ENCODE measurements around the gene RETREG3.
"Not testable (repeated sequence)": the region's sequence is repeated elsewhere in the genome, so short reads cannot be mapped to it uniquely, and the experiment has no call there.

RETREG3 gene

DNA sequence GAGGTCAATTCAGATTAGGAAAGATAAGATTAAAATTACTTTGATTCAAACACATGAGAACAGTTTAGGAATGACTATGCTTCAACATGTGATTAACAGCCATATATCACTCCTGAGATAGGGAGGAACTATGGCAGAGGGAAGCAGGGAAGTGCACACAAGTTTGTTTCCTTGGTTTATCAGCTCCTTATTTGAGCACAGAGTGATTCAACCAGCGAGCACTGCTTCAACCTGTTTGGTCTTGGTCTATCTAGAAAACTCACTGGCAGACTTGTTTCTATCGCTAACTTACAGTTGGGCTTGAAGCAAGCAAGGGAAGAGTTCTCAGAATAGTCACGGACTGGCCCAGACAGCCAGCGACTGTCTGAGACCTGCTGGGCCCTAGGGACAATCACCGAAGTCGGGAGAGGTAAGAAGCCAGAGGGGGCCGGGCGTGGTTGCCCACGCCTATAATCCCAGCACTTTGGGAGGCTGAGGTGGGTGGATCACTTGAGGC lies 23.8 kb upstream of the RETREG3 start:
- Histone ChIP-seq H3K9ac (ENCODE audit: low read length) (no peak overlapping the region), H3F3A (ENCODE audit: insufficient read depth, low read length) (no peaks in the 10 kb centered on the region), H3K4me1 (ENCODE audit: insufficient read depth, low read length, severe bottlenecking) (no peaks in the 10 kb centered on the region), H3K79me2 (ENCODE audit: insufficient read depth, low read length) (no peaks in the 10 kb centered on the region), H3K4me3 (ENCODE audit: low read depth, low read length, poor library complexity, severe bottlenecking) (no peak overlapping the region), H3K27ac (ENCODE audit: low read depth, low read length, poor library complexity, severe bottlenecking) (no peak overlapping the region), H3K27me3 (ENCODE audit: insufficient read depth, low read length) (peaks cover 3% of the 10 kb centered on the region; the same call in 1 of the 2 replicates), H3K9me2 (ENCODE audit: low read depth, low read length) (no peaks in the 10 kb centered on the region), H3K36me3 (ENCODE audit: insufficient read depth, low read length) (no peaks in the 10 kb centered on the region), H2AFZ (ENCODE audit: low read length) (no peak overlapping the region), H3K4me2 (ENCODE audit: low read length) (no peak overlapping the region), H4K20me1 (ENCODE audit: insufficient read depth, low read length) (no peaks in the 10 kb centered on the region), H3K9me3 (ENCODE audit: low read length) (no peaks in the 10 kb centered on the region)
- TF ChIP-seq, protein P1, sequence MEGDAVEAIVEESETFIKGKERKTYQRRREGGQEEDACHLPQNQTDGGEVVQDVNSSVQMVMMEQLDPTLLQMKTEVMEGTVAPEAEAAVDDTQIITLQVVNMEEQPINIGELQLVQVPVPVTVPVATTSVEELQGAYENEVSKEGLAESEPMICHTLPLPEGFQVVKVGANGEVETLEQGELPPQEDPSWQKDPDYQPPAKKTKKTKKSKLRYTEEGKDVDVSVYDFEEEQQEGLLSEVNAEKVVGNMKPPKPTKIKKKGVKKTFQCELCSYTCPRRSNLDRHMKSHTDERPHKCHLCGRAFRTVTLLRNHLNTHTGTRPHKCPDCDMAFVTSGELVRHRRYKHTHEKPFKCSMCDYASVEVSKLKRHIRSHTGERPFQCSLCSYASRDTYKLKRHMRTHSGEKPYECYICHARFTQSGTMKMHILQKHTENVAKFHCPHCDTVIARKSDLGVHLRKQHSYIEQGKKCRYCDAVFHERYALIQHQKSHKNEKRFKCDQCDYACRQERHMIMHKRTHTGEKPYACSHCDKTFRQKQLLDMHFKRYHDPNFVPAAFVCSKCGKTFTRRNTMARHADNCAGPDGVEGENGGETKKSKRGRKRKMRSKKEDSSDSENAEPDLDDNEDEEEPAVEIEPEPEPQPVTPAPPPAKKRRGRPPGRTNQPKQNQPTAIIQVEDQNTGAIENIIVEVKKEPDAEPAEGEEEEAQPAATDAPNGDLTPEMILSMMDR (IDR thresholded peaks at IDR 0.05; ENCODE audit: low read length), result no peak
- no peak for TF ChIP-seq EZH2 (IDR thresholded peaks at IDR 0.05; ENCODE audit: borderline replicate concordance, low read length)

DNA sequence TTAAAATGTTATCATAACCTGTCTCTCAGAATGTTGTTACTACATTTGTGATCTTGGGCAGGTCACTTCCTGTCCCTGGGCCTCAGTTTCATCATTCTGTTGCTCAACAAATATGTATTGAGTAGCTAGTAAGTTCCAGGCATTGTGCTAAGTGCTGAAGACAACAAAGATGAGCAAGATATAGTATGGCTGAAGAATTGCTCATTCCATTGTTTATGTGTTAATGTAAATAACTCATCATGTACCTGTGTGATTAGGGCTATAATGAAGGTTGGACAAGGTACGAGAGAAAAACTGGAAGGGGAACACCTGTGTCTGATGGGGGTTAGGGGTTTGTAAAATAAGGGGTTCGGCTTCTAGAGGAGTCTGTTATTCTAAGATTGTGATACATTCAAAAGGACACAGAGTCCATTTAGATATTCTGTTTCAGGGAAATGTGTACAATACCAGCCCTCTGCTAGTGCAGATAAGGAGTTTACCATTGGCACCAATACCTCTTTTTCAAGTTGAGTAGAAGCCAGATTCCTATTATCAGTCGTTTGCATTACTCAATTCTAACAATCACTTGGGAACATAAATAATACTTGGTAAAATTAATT lies 20.3 kb upstream of the RETREG3 start:
- Histone ChIP-seq H3K4me1 (ENCODE audit: insufficient read depth, low read length, severe bottlenecking) (no peaks in the 10 kb centered on the region), H2AFZ (ENCODE audit: low read length) (no peak overlapping the region), H4K20me1 (ENCODE audit: insufficient read depth, low read length) (no peaks in the 10 kb centered on the region), H3K9me3 (ENCODE audit: low read length) (no peaks in the 10 kb centered on the region), H3K27me3 (ENCODE audit: insufficient read depth, low read length) (no peaks in the 10 kb centered on the region), H3K9me2 (ENCODE audit: low read depth, low read length) (no peaks in the 10 kb centered on the region), H3K79me2 (ENCODE audit: insufficient read depth, low read length) (no peaks in the 10 kb centered on the region), H3K27ac (ENCODE audit: low read depth, low read length, poor library complexity, severe bottlenecking) (no peak overlapping the region), H3K4me2 (ENCODE audit: low read length) (no peak overlapping the region), H3F3A (ENCODE audit: insufficient read depth, low read length) (no peaks in the 10 kb centered on the region), H3K4me3 (ENCODE audit: low read depth, low read length, poor library complexity, severe bottlenecking) (no peak overlapping the region), H3K9ac (ENCODE audit: low read length) (no peak overlapping the region), H3K36me3 (ENCODE audit: insufficient read depth, low read length) (no peaks in the 10 kb centered on the region)
- TF ChIP-seq, protein P1 (IDR thresholded peaks at IDR 0.05; ENCODE audit: low read length), result no peak
- TF ChIP-seq EZH2 (IDR thresholded peaks at IDR 0.05; ENCODE audit: borderline replicate concordance, low read length), result no peak

DNA sequence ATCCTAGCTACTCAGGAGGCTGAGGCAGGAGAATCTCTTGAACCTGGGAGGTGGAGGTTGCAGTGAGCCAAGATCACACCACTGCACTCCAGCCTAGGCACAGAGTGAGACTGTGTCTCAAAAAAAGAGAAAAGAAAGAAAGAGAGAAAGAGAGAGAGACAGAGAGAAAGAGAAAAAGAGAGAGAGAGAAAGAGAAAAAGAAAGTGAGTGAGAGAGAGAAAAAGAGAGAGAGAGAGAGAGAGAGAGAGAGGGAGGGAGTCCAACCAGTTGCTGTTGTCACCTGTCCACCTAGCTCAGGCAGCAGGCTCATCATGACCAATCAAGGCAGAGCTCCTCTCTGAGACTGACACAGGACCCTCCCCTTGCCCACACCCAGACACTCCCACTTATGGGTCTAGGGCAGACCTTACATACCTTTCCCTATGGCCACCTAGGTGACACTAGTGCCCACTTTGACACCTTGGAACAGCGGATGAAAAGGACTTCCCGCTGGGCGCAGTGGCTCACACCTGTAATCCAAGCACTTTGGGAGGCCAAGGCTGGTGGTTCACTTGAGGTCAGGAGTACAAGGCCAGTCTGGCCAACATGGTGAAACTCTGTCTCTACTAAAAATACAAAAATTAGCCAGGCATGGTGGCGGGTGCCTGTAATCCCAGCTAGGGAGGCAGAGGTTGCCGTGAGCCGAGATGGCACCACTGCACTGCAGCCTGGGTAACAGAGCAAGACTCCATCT lies 18.0 kb upstream of the RETREG3 start:
- H3K79me2 ChIP-seq (ENCODE audit: insufficient read depth, low read length); H3K9me3 ChIP-seq (ENCODE audit: low read length); H3K4me2 ChIP-seq (ENCODE audit: low read length); H3K27me3 ChIP-seq (ENCODE audit: insufficient read depth, low read length); H4K20me1 ChIP-seq (ENCODE audit: insufficient read depth, low read length); H3K36me3 ChIP-seq (ENCODE audit: insufficient read depth, low read length); H3K4me1 ChIP-seq (ENCODE audit: insufficient read depth, low read length, severe bottlenecking); H3F3A ChIP-seq (ENCODE audit: insufficient read depth, low read length); H3K4me3 ChIP-seq (ENCODE audit: low read depth, low read length, poor library complexity, severe bottlenecking); H3K27ac ChIP-seq (ENCODE audit: low read depth, low read length, poor library complexity, severe bottlenecking); H3K9me2 ChIP-seq (ENCODE audit: low read depth, low read length); H2AFZ ChIP-seq (ENCODE audit: low read length); H3K9ac ChIP-seq (ENCODE audit: low read length): not testable (repeated sequence)
